Measurements from ENCODE around the gene IFNL2.

IFNL2 gene

GRCh38 chr19:39296906-39297305, 28.7 kb downstream of the IFNL2 start:
- no peak for TF ChIP-seq CTCF (IDR thresholded peaks at IDR 0.05; ENCODE audit: control extremely low read depth, extremely low read depth, low read depth, missing control alignments)
- no peak for DNase-seq (ENCODE audit: extremely low spot score)
- ChIA-PET CTCF (interaction anchor here (0.9 to 1.5 kb wide), 2 partner anchors 10 to 17 kb away, joined by 3 to 5 read pairs; no protein-coding TSS in a partner anchor), POLR2A (no interaction called here)

- CTCF ChIA-PET: no interaction called here
- POLR2A ChIA-PET: no interaction called here
- DNase-seq (ENCODE audit: extremely low spot score): no peak
- TF ChIP-seq CTCF (IDR thresholded peaks at IDR 0.05; ENCODE audit: control extremely low read depth, extremely low read depth, low read depth, missing control alignments): no peak
These were observed 29.9 kb downstream of the IFNL2 start for GRCh38 chr19:39297931-39298634.

- no peak for TF ChIP-seq CTCF (IDR thresholded peaks at IDR 0.05; ENCODE audit: control extremely low read depth, extremely low read depth, low read depth, missing control alignments)
- POLR2A ChIA-PET: no interaction called here
- DNase-seq (ENCODE audit: extremely low spot score): no peak
- CTCF ChIA-PET: no interaction called here
These were observed 31.2 kb downstream of the IFNL2 start for GRCh38 chr19:39299404-39299803.

GRCh38 chr19:39299832-39300231, 31.6 kb downstream of the IFNL2 start:
- CTCF ChIA-PET: no interaction called here
- no peak for TF ChIP-seq CTCF (IDR thresholded peaks at IDR 0.05; ENCODE audit: control extremely low read depth, extremely low read depth, low read depth, missing control alignments)
- POLR2A ChIA-PET: no interaction called here
- DNase-seq (ENCODE audit: extremely low spot score): no peak

- POLR2A ChIA-PET: no interaction called here
- no peak for DNase-seq (ENCODE audit: extremely low spot score)
- no peak for TF ChIP-seq CTCF (IDR thresholded peaks at IDR 0.05; ENCODE audit: control extremely low read depth, extremely low read depth, low read depth, missing control alignments)
- CTCF ChIA-PET: no interaction called here
These were observed 32.8 kb downstream of the IFNL2 start for GRCh38 chr19:39301021-39301420.

- ChIA-PET CTCF (no interaction called here), POLR2A (no interaction called here)
- TF ChIP-seq CTCF (IDR thresholded peaks at IDR 0.05; ENCODE audit: control extremely low read depth, extremely low read depth, low read depth, missing control alignments): no peak
- DNase-seq (ENCODE audit: extremely low spot score): no peak
These were observed 33.4 kb downstream of the IFNL2 start for GRCh38 chr19:39301562-39301961.

All from GM10248 (cell line).